PC-3 (cell line): ENCODE data around the gene ABCF3. TPM values are rescaled to one million over a fixed set of nuclear protein-coding genes. Genes with fewer than 3 reads are reported as not detected.

Experiments
- ATAC-seq: fragments of 200-7000 bp; cut with Tn5 transposase; 2 replicates; pipeline ENCODE4 v1.9.1; 2020; ENCODE audit warnings: mild to moderate bottlenecking, moderate library complexity
- BruUV-seq: library from RNA; stranded (reverse); fragments of 400-500 nt; replicated peaks from 2 replicates; lab custom pipeline; 2021; lab: Mats Ljungman, UMichigan
- CTCF ChIA-PET: fragments of 300-600 bp; sonication (Branson Sonifier 250); formaldehyde crosslinking; loops from one replicate; lab custom pipeline; 2022; ENCODE audit warnings: antibody characterized with exemption; lab: Charles Lee
- POLR2A ChIA-PET: fragments of 300-600 bp; sonication (Branson Sonifier 250); formaldehyde crosslinking; loops from one replicate; lab custom pipeline; 2022; ENCODE audit warnings: antibody characterized with exemption; ENCODE audit not compliant: unreplicated experiment; lab: Charles Lee
- DNase-seq: peaks from one replicate; pipeline ENCODE4 v3.0.0-alpha.2; 2015
- H2AFZ ChIP-seq: fragments of 300-600 bp; sonication (generic); 2 replicates; pipeline ENCODE4 v1.6.0; 2016; ENCODE audit warnings: antibody characterized with exemption, low read length
- H3F3A ChIP-seq: fragments of 300-600 bp; sonication (generic); one replicate; pipeline ENCODE4 v1.6.0; 2017; ENCODE audit warnings: antibody characterized with exemption, low read length, control low read depth, mild to moderate bottlenecking; ENCODE audit not compliant: unreplicated experiment
- H3K27ac ChIP-seq: fragments of 300-600 bp; sonication (generic); 2 replicates; pipeline ENCODE4 v1.5.1; 2016; ENCODE audit warnings: mild to moderate bottlenecking, low read length
- H3K27me3 ChIP-seq: fragments of 300-600 bp; sonication (generic); 2 replicates; pipeline ENCODE4 v1.6.1; 2016; ENCODE audit warnings: low read length, mixed read lengths
- H3K36me3 ChIP-seq: fragments of 300-600 bp; sonication (generic); 2 replicates; pipeline ENCODE4 v1.6.1; 2016; ENCODE audit warnings: low read depth, mixed run types, low read length, mixed read lengths
- H3K4me1 ChIP-seq: fragments of 300-600 bp; sonication (generic); 2 replicates; pipeline ENCODE4 v1.5.1; 2016; ENCODE audit warnings: low read length; ENCODE audit not compliant: insufficient read depth
- H3K4me2 ChIP-seq: fragments of 300-600 bp; sonication (generic); 2 replicates; pipeline ENCODE4 v1.6.0; 2016; ENCODE audit warnings: low read length
- H3K4me3 ChIP-seq: fragments of 300-600 bp; sonication (generic); 2 replicates; pipeline ENCODE4 v1.5.1; 2016; ENCODE audit warnings: mild to moderate bottlenecking, low read length, mixed read lengths
- H3K79me2 ChIP-seq: fragments of 300-600 bp; sonication (generic); 2 replicates; pipeline ENCODE4 v1.6.1; 2017; ENCODE audit warnings: low read length, mixed read lengths
- H3K9ac ChIP-seq: fragments of 300-600 bp; sonication (generic); 2 replicates; pipeline ENCODE4 v1.6.0; 2016; ENCODE audit warnings: mild to moderate bottlenecking, low read length
- H3K9me2 ChIP-seq: fragments of 300-600 bp; sonication (generic); replicated peaks from 2 replicates; pipeline ENCODE4 v1.6.1; 2016; ENCODE audit warnings: mixed run types, low read length, mixed read lengths
- H3K9me3 ChIP-seq: fragments of 300-600 bp; sonication (generic); 2 replicates; pipeline ENCODE4 v1.6.1; 2016; ENCODE audit warnings: low read length, mixed read lengths
- H4K20me1 ChIP-seq: fragments of 300-600 bp; sonication (generic); 2 replicates; pipeline ENCODE4 v1.6.1; 2016; ENCODE audit warnings: low read length, mixed read lengths
- EZH2 ChIP-seq: fragments of 300-600 bp; sonication (generic); IDR thresholded peaks from one replicate; pipeline ENCODE4 v1.6.1; 2017; ENCODE audit warnings: antibody characterized with exemption, mild to moderate bottlenecking, low read length; ENCODE audit not compliant: unreplicated experiment
- EZH2phosphoT487 ChIP-seq: fragments of 300-600 bp; sonication (generic); IDR thresholded peaks from 2 replicates; pipeline ENCODE4 v1.6.1; 2018; ENCODE audit warnings: mild to moderate bottlenecking, antibody characterized with exemption, low read length, borderline replicate concordance
- intact Hi-C: fragments of 100-400 bp; cut with micrococcal nuclease; formaldehyde crosslinking; loops from 2 replicates; pipeline ENCODE4 v1.9.0; 2023
- total RNA-seq: library from RNA; depleted of rRNA; stranded (reverse); fragments of >200 nt; gene quantifications from 2 replicates; pipeline ENCODE4 v1.2.3, GENCODE V29; 2014
- TF ChIP-seq, protein P1 (sequence below): fragments of 300-600 bp; sonication (generic); conservative IDR thresholded peaks from 2 replicates; pipeline ENCODE4 v1.5.1; 2017; ENCODE audit warnings: antibody characterized with exemption, low read depth, mild to moderate bottlenecking, low read length

Gene ABCF3
- total RNA-seq, 1 experiment from 2014 or later: 85.5 TPM

DNA sequence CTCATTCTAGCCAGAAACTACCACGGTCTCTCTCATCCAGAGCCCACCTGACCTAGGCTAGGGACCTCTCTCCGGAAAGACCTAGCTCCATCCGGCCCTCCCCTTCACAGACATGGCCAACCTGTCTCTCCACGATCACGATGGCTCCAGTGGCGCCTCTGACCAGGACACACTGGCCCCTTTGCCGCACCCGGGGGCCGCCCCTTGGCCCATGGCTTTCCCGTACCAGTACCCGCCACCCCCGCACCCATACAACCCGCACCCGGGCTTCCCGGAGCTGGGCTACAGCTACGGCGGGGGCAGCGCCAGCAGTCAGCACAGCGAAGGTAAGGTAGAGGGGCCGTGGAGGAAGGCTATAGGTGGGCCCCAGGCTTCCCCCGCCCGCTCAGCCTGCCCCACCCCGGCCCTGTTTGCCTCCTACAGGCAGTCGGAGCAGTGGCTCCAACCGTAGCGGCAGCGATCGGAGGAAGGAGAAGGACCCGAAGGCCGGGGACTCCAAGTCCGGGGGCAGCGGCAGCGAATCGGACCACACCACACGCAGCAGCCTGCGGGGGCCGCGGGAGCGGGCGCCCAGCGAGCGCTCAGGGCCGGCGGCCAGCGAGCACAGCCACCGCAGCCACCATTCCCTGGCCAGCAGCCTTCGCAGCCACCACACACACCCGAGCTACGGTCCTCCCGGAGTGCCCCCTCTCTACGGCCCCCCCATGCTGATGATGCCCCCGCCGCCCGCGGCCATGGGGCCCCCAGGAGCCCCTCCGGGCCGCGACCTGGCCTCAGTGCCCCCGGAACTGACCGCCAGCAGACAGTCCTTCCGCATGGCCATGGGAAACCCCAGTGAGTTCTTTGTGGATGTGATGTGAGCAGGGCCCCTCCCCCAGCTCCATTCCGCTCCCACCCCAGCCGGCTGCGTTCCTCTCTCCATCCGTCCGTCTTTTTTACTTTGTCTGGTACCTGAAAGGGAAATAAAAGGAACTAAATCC, 15.8 kb upstream of the ABCF3 start:
- H3K4me3 ChIP-seq: no peak overlapping the region
- peaks cover 39% of the 10 kb centered on the region for H3K4me1 ChIP-seq
- H3F3A ChIP-seq: no peaks in the 10 kb centered on the region
- ChIA-PET CTCF (no interaction called here), POLR2A (no interaction called here)
- BruUV-seq: no TSS peak
- intact Hi-C loops: no loop called here
- H3K27me3 ChIP-seq: no peaks in the 10 kb centered on the region
- H3K9me3 ChIP-seq: no peaks in the 10 kb centered on the region
- H3K27ac ChIP-seq: no peak overlapping the region
- H3K36me3 ChIP-seq: peaks cover 24% of the 10 kb centered on the region
- DNase-seq: no peak
- no peaks in the 10 kb centered on the region for H4K20me1 ChIP-seq
- ATAC-seq: no peak
- H3K9me2 ChIP-seq: no peaks in the 10 kb centered on the region
- H2AFZ ChIP-seq: no peak overlapping the region
- peaks cover 5% of the 10 kb centered on the region for H3K79me2 ChIP-seq
- no peak overlapping the region for H3K4me2 ChIP-seq
- H3K9ac ChIP-seq: no peak overlapping the region
- TF ChIP-seq EZH2phosphoT487: no peak
- TF ChIP-seq, protein P1, sequence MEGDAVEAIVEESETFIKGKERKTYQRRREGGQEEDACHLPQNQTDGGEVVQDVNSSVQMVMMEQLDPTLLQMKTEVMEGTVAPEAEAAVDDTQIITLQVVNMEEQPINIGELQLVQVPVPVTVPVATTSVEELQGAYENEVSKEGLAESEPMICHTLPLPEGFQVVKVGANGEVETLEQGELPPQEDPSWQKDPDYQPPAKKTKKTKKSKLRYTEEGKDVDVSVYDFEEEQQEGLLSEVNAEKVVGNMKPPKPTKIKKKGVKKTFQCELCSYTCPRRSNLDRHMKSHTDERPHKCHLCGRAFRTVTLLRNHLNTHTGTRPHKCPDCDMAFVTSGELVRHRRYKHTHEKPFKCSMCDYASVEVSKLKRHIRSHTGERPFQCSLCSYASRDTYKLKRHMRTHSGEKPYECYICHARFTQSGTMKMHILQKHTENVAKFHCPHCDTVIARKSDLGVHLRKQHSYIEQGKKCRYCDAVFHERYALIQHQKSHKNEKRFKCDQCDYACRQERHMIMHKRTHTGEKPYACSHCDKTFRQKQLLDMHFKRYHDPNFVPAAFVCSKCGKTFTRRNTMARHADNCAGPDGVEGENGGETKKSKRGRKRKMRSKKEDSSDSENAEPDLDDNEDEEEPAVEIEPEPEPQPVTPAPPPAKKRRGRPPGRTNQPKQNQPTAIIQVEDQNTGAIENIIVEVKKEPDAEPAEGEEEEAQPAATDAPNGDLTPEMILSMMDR: no peak
- TF ChIP-seq EZH2: no peak

DNA sequence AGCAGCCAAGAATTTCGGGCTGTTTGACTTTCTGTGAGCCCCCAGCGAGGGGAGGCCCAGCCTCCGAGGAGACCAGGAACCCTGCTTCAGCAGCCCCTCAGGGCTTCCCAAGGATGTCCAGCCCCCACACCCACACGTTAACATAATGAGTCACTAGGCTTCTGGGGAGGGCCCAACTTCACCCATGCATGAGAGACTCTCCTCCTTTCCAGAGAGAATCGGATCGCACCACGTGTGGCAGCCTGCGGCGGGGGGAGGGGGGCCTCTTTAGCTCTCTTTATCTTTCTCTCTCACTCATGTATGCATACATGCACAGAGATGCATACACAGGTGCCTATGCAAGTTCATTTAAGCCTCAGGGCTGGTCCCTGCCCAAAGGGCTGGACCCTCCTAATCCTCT, 14.4 kb upstream of the ABCF3 start:
- Histone ChIP-seq H2AFZ (no peak overlapping the region), H3K79me2 (peaks cover 19% of the 10 kb centered on the region), H3K27me3 (no peaks in the 10 kb centered on the region), H3K4me2 (peak overlapping the region; percentile 7), H3K9ac (no peak overlapping the region), H3K36me3 (peaks cover 10% of the 10 kb centered on the region), H3F3A (no peaks in the 10 kb centered on the region), H3K9me2 (no peaks in the 10 kb centered on the region), H3K27ac (peak overlapping the region; percentile 38), H3K4me3 (no peak overlapping the region), H4K20me1 (no peaks in the 10 kb centered on the region; the same call in 1 of the 2 replicates), H3K9me3 (no peaks in the 10 kb centered on the region), H3K4me1 (peaks cover 43% of the 10 kb centered on the region)
- TF ChIP-seq, protein P1: no peak
- TF ChIP-seq EZH2phosphoT487 (no peak), EZH2 (no peak)
- ChIA-PET CTCF (interaction anchor here (0.6 kb wide), 1 partner anchor 154 kb away, joined by 4 read pairs; the partner anchor contains the start of gene ABCC5), POLR2A (no interaction called here)
- ATAC-seq (peak; percentile 4; the same call in 1 of the 2 replicates), DNase-seq (peak; percentile 60)
- intact Hi-C loops: no loop called here
- BruUV-seq: no TSS peak
